HepG2 (cell line): ENCODE results near the gene TBX6. TPM values are rescaled to one million over a fixed set of nuclear protein-coding genes. Genes with fewer than 3 reads are reported as not detected.

ENCODE experiments used
- ARID3A ChIP-seq: IDR thresholded peaks from 2 replicates; pipeline ENCODE4 v1.6.1; 2012; ENCODE audit warnings: low read depth, low read length, improper control_type of control experiment
- FOSL1 ChIP-seq: sonication (generic); formaldehyde crosslinking; IDR thresholded peaks from 2 replicates; pipeline ENCODE4 v1.9.0; 2021; ENCODE audit warnings: missing genetic modification reagents, borderline replicate concordance
- MYPOP ChIP-seq: sonication (generic); formaldehyde crosslinking; IDR thresholded peaks from 2 replicates; pipeline ENCODE4 v1.8.1; 2023; ENCODE audit warnings: mild to moderate bottlenecking, moderate library complexity, missing genetic modification reagents
- NCOR1 ChIP-seq: fragments of 200-600 bp; sonication (generic); IDR thresholded peaks from 2 replicates; pipeline ENCODE4 v1.7.0; 2017; ENCODE audit warnings: antibody characterized with exemption, low read length, borderline replicate concordance
- NFE2 ChIP-seq: sonication (generic); formaldehyde crosslinking; IDR thresholded peaks from 2 replicates; pipeline ENCODE4 v1.4.0; 2020; ENCODE audit warnings: missing genetic modification reagents
- RFX1 ChIP-seq: fragments of 450-650 bp; IDR thresholded peaks from 2 replicates; pipeline ENCODE4 v1.6.1; 2017
- SP4 ChIP-seq: sonication (generic); formaldehyde crosslinking; IDR thresholded peaks from 2 replicates; pipeline ENCODE4 v1.8.1; 2023; ENCODE audit warnings: mild to moderate bottlenecking, missing genetic modification reagents
- XRCC5 ChIP-seq: fragments of 200-400 bp; formaldehyde crosslinking; optimal IDR thresholded peaks from 2 replicates; pipeline ENCODE3; 2017; ENCODE audit warnings: mild to moderate bottlenecking, low read length
- ZBTB25 ChIP-seq: IDR thresholded peaks from 2 replicates; pipeline ENCODE4 v1.6.1; 2018; ENCODE audit warnings: missing genetic modification reagents
- ZBTB26 ChIP-seq: IDR thresholded peaks from 2 replicates; pipeline ENCODE4 v1.6.1; 2016; ENCODE audit warnings: missing compliant biosample characterization, missing genetic modification reagents, borderline replicate concordance
- ZNF281 ChIP-seq: sonication (generic); formaldehyde crosslinking; IDR thresholded peaks from 2 replicates; pipeline ENCODE4 v1.4.0; 2020; ENCODE audit warnings: missing genetic modification reagents, borderline replicate concordance
- ZNF30 ChIP-seq: sonication (generic); formaldehyde crosslinking; IDR thresholded peaks from 2 replicates; pipeline ENCODE4 v1.5.0; 2020; ENCODE audit warnings: mild to moderate bottlenecking, missing genetic modification reagents
- ZSCAN30 ChIP-seq: sonication (generic); formaldehyde crosslinking; IDR thresholded peaks from 2 replicates; pipeline ENCODE4 v1.5.0; 2020; ENCODE audit warnings: mild to moderate bottlenecking, missing genetic modification reagents
- polyA plus RNA-seq, 8 experiments: library from polyadenylated mRNA; depleted of rRNA in 3 of 8; stranded (reverse) in 7 of 8; unstranded in 1 of 8; fragments of >200 nt; fragmentation: Illumina TruSeq in 4 of 8; extraction: Trizol in 4 of 8; gene quantifications; 2 replicates each; pipeline versions ENCODE4 v1.2.1 to v1.2.3, GENCODE V29; 2011 to 2016; ENCODE audit warnings: low read depth in 4 of 8, missing spikeins in 1 of 8, mixed read lengths in 1 of 8; ENCODE audit not compliant: insufficient read depth in 1 of 8
- total RNA-seq, 5 experiments: library from RNA; depleted of rRNA; stranded (reverse); fragments of >200 nt; fragmentation: Illumina TruSeq; extraction: Trizol; gene quantifications; 2 replicates each; pipeline ENCODE4 v1.2.3, GENCODE V29; 2016; ENCODE audit warnings: low read depth in 1 of 5
- TF ChIP-seq, protein P1 (sequence below): sonication (generic); formaldehyde crosslinking; IDR thresholded peaks from 2 replicates; pipeline ENCODE4 v1.4.0; 2020; ENCODE audit warnings: mild to moderate bottlenecking, missing genetic modification reagents

Gene TBX6
- total and polyA plus RNA-seq, 2 of the 13 experiments (the other 11 are each of a cell fraction or from before 2014, with no cell fraction given), result 0.24 to 0.42 TPM

DNA sequence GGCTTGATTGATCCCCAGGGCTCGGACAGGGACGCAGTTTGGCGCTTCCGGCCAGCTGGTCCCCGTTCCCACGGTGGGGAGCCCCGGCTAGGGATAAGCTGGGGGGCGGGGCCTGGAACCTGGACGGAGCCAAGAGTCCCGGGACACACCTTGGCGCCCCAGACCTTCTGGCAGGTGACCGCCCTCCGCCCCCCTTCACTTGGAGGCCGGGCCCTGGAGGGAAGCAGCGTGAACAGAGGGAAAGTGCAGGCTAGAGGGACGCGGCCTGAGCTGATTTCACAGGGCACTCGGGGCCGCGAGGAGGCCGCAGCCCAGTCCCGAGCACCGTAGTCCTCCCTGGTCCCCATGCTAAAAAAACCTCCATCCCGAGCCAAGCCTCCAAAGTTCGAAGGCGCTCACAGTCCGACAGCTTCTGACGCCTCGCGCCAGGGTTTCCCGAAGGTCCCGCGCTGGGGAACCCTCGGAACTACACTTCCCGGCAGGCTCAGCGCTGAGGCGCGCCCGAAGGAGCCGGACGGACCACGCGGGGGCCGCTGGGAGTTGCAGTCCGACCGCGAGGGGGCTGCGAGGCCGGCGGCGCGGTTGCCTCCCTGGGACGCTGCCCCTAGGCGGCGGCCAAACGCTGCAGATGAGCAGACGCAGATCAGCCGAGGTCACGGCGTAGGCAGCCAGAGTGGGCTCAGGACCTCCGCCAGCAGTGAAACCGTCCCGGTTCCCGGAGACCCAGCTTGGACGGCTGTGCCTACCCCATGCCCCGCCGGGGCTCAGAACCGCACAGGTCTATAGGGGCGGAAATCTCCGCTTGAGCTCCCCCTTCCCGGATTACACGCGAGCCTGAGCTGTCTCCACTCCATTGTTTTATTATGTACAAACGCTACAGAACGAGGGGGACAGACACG, at the start of gene TBX6 (continued):
- TF ChIP-seq ZNF281 (CRISPR knock-in tag), result no peak; the same call in 1 of the 2 replicates
- TF ChIP-seq NCOR1, result no peak
- TF ChIP-seq, protein P1, sequence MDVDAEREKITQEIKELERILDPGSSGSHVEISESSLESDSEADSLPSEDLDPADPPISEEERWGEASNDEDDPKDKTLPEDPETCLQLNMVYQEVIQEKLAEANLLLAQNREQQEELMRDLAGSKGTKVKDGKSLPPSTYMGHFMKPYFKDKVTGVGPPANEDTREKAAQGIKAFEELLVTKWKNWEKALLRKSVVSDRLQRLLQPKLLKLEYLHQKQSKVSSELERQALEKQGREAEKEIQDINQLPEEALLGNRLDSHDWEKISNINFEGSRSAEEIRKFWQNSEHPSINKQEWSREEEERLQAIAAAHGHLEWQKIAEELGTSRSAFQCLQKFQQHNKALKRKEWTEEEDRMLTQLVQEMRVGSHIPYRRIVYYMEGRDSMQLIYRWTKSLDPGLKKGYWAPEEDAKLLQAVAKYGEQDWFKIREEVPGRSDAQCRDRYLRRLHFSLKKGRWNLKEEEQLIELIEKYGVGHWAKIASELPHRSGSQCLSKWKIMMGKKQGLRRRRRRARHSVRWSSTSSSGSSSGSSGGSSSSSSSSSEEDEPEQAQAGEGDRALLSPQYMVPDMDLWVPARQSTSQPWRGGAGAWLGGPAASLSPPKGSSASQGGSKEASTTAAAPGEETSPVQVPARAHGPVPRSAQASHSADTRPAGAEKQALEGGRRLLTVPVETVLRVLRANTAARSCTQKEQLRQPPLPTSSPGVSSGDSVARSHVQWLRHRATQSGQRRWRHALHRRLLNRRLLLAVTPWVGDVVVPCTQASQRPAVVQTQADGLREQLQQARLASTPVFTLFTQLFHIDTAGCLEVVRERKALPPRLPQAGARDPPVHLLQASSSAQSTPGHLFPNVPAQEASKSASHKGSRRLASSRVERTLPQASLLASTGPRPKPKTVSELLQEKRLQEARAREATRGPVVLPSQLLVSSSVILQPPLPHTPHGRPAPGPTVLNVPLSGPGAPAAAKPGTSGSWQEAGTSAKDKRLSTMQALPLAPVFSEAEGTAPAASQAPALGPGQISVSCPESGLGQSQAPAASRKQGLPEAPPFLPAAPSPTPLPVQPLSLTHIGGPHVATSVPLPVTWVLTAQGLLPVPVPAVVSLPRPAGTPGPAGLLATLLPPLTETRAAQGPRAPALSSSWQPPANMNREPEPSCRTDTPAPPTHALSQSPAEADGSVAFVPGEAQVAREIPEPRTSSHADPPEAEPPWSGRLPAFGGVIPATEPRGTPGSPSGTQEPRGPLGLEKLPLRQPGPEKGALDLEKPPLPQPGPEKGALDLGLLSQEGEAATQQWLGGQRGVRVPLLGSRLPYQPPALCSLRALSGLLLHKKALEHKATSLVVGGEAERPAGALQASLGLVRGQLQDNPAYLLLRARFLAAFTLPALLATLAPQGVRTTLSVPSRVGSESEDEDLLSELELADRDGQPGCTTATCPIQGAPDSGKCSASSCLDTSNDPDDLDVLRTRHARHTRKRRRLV (CRISPR knock-in tag), result no peak; the same call in 1 of the 2 replicates
- TF ChIP-seq SP4 (CRISPR knock-in tag), result no peak; the same call in 1 of the 2 replicates
- TF ChIP-seq ZBTB26 (CRISPR knock-in tag), result peak; percentile 86; the same call in 1 of the 2 replicates
- TF ChIP-seq NFE2 (CRISPR knock-in tag), result no peak
- no peak for TF ChIP-seq RFX1
- TF ChIP-seq ARID3A, result peak; percentile 65; the same call in 1 of the 2 replicates
- TF ChIP-seq XRCC5, result peak; percentile 95
- TF ChIP-seq FOSL1, result peak; percentile 39; the same call in 1 of the 2 replicates
- no peak for TF ChIP-seq ZNF30 (CRISPR knock-in tag)
- no peak for TF ChIP-seq ZSCAN30
- TF ChIP-seq ZBTB25, result no peak; the same call in 1 of the 2 replicates
- no peak for TF ChIP-seq MYPOP (CRISPR knock-in tag)
